Large intestine (tissue), 1 donor: Measurements from ENCODE around the gene ALPK1. TPM values are rescaled to one million over a fixed set of nuclear protein-coding genes. Genes with fewer than 3 reads are reported as not detected.

ENCODE experiments used
- polyA plus RNA-seq: library from polyadenylated mRNA; unstranded; fragments of 120-200 nt; gene quantifications from one replicate; pipeline ENCODE4 v1.2.1, GENCODE V29; 2013

ALPK1 gene
- polyA plus RNA-seq, 1 donor = 25.5 TPM

Other genes starting within 250 kb of the ALPK1 start
- gene FAM241A, start 151.9 kb upstream of the ALPK1 start, polyA plus RNA-seq = 1.3 TPM
- gene AP1AR, start 65.6 kb upstream of the ALPK1 start, polyA plus RNA-seq = 47.6 TPM
- gene TIFA, start 11.5 kb upstream of the ALPK1 start, polyA plus RNA-seq = 16.1 TPM
- gene NEUROG2, start 218.8 kb downstream of the ALPK1 start, polyA plus RNA-seq = not detected